ENCODE measurements around the gene ATF4. TPM values are rescaled to one million over a fixed set of nuclear protein-coding genes. Genes with fewer than 3 reads are reported as not detected.
A peak's percentile ranks its signal among the peaks of the same experiment; 100 is the strongest.

Gene ATF4
- total RNA-seq, 2 donors from 2014 or later = 262 to 356 TPM

- H3K36me3 ChIP-seq (replicated peaks in 1 of 2; ENCODE audit: insufficient read depth in 1 of 2, low read depth in 2 of 2) = no peaks in the 10 kb centered on the region
- no peak overlapping the region for H3K4me3 ChIP-seq
- H3K9me3 ChIP-seq = no peaks in the 10 kb centered on the region
- DNase-seq (no peak), ATAC-seq (no peak)
- TF ChIP-seq POLR2A (IDR thresholded peaks at IDR 0.05) (no peak), CTCF (IDR thresholded peaks at IDR 0.05) (no peak)
- H3K4me1 ChIP-seq = peaks cover 78% of the 10 kb centered on the region
- intact Hi-C loops (cut with DNase I) = no loop called here
- 61 to 71% methylated on average over 8 to 12 of the region's 12 CpGs for WGBS, 2 donors
- no peaks in the 10 kb centered on the region for H3K27me3 ChIP-seq
- peak overlapping the region in 3 of 4 donors; percentile 1 to 29 (median 19) for H3K27ac ChIP-seq
Measured at GRCh38 chr22:39528080-39528661, 7.8 kb downstream of the ATF4 start.

- peak overlapping the region in 3 of 4 donors; percentile 21 to 30 (median 29) for H3K27ac ChIP-seq
- intact Hi-C loops (cut with DNase I) = no loop called here
Measured at GRCh38 chr22:39528681-39529486, 8.5 kb downstream of the ATF4 start.

GRCh38 chr22:39529487-39529851 lies 9.1 kb downstream of the ATF4 start:
- 44 to 47% methylated on average over 7 to 17 of the region's 17 CpGs for WGBS, 2 donors
- Histone ChIP-seq H3K4me1 (peaks cover 67% of the 10 kb centered on the region), H3K36me3 (replicated peaks in 1 of 2; ENCODE audit: insufficient read depth in 1 of 2, low read depth in 2 of 2) (no peaks in the 10 kb centered on the region), H3K9me3 (no peaks in the 10 kb centered on the region), H3K4me3 (no peak overlapping the region), H3K27me3 (no peaks in the 10 kb centered on the region), H3K27ac (peak overlapping the region in 2 of 4 donors; percentile 21 to 29)
- TF ChIP-seq POLR2A (IDR thresholded peaks at IDR 0.05) (no peak), CTCF (IDR thresholded peaks at IDR 0.05) (no peak)
- no peak for ATAC-seq
- intact Hi-C loops (cut with DNase I) = no loop called here
- no peak for DNase-seq

More at GRCh38 chr22:39528681-39529486, 8.5 kb downstream of the ATF4 start:
- Histone ChIP-seq H3K4me3 (no peak overlapping the region), H3K36me3 (replicated peaks in 1 of 2; ENCODE audit: insufficient read depth in 1 of 2, low read depth in 2 of 2) (no peaks in the 10 kb centered on the region), H3K9me3 (no peaks in the 10 kb centered on the region), H3K4me1 (peaks cover 71% of the 10 kb centered on the region), H3K27me3 (no peaks in the 10 kb centered on the region)
- ATAC-seq (peak; percentile 56), DNase-seq (peak; percentile 92 to 94 (median 93))
- peak; percentile 91 to 99 (median 99) for TF ChIP-seq CTCF (IDR thresholded peaks at IDR 0.05)
- TF ChIP-seq POLR2A (IDR thresholded peaks at IDR 0.05) = peak in 1 of 3 donors; percentile 28
- WGBS, 2 donors = 13 to 25% methylated on average over 23 to 32 of the region's 32 CpGs

GRCh38 chr22:39530116-39530515 lies 9.8 kb downstream of the ATF4 start:
- H3K9me3 ChIP-seq = no peaks in the 10 kb centered on the region
- WGBS, 2 donors = 67 to 70% methylated on average over 6 of the region's 6 CpGs
- H3K4me1 ChIP-seq = peaks cover 67% of the 10 kb centered on the region
- DNase-seq (no peak), ATAC-seq (no peak)
- intact Hi-C loops (cut with DNase I) = no loop called here
- H3K27ac ChIP-seq = peak overlapping the region in 2 of 4 donors; percentile 21 to 29
- H3K27me3 ChIP-seq = no peaks in the 10 kb centered on the region
- H3K4me3 ChIP-seq = no peak overlapping the region
- TF ChIP-seq CTCF (IDR thresholded peaks at IDR 0.05) (no peak), POLR2A (IDR thresholded peaks at IDR 0.05) (no peak)
- H3K36me3 ChIP-seq (replicated peaks in 1 of 2; ENCODE audit: insufficient read depth in 1 of 2, low read depth in 2 of 2) = no peaks in the 10 kb centered on the region

All from body of pancreas (tissue), 4 donors.